ENCODE measurements around the gene RPUSD3. TPM values are rescaled to one million over a fixed set of nuclear protein-coding genes. Genes with fewer than 3 reads are reported as not detected.

Gene RPUSD3
- total RNA-seq, 4 donors from 2014 or later = 36.2 to 49.7 (median 37.5) TPM

GRCh38 chr3:9803494-9803893 lies 40.3 kb downstream of the RPUSD3 start:
- H3K4me3 ChIP-seq (replicated peaks in 1 of 3) = no peak overlapping the region
- TF ChIP-seq POLR2A (IDR thresholded peaks at IDR 0.05) (no peak), CTCF (IDR thresholded peaks at IDR 0.05) (no peak)
- no peak overlapping the region for H3K27ac ChIP-seq
- no peaks in the 10 kb centered on the region for H3K27me3 ChIP-seq
- H3K4me1 ChIP-seq = no peaks in the 10 kb centered on the region
- no peak for DNase-seq
- 100% methylated on average over 1 of the region's 1 CpG for WGBS, 2 donors
- H3K9me3 ChIP-seq = no peaks in the 10 kb centered on the region
- intact Hi-C loops (cut with DNase I) = no loop called here
- H3K36me3 ChIP-seq = peaks cover 74 to 80% of the 10 kb centered on the region in 2 donors

GRCh38 chr3:9800529-9800928 lies 43.3 kb downstream of the RPUSD3 start:
- no peak for DNase-seq
- no peaks in the 10 kb centered on the region for H3K4me1 ChIP-seq
- H3K4me3 ChIP-seq (replicated peaks in 1 of 3) = no peak overlapping the region
- H3K36me3 ChIP-seq = peaks cover 66 to 74% of the 10 kb centered on the region in 2 donors
- no peak overlapping the region for H3K27ac ChIP-seq
- no peaks in the 10 kb centered on the region for H3K9me3 ChIP-seq
- intact Hi-C loops (cut with DNase I) = no loop called here
- 90 to 94% methylated on average over 5 of the region's 5 CpGs for WGBS, 2 donors
- TF ChIP-seq POLR2A (IDR thresholded peaks at IDR 0.05) (no peak), CTCF (IDR thresholded peaks at IDR 0.05) (no peak)
- H3K27me3 ChIP-seq = no peaks in the 10 kb centered on the region

GRCh38 chr3:9797196-9797945 lies 46.4 kb downstream of the RPUSD3 start:
- Histone ChIP-seq H3K27me3 (no peaks in the 10 kb centered on the region), H3K27ac (no peak overlapping the region), H3K9me3 (no peaks in the 10 kb centered on the region), H3K4me3 (replicated peaks in 1 of 3) (no peak overlapping the region), H3K4me1 (peaks cover 7 to 13% of the 10 kb centered on the region in 2 donors), H3K36me3 (peaks cover 38 to 44% of the 10 kb centered on the region in 2 donors)
- DNase-seq = no peak
- TF ChIP-seq POLR2A (IDR thresholded peaks at IDR 0.05) (no peak), CTCF (IDR thresholded peaks at IDR 0.05) (no peak)
- 93 to 94% methylated on average over 12 of the region's 12 CpGs for WGBS, 2 donors
- intact Hi-C loops (cut with DNase I) = loop anchor here (10.0 kb wide), 1 partner anchor 143 kb away; no protein-coding TSS in a partner anchor

DNA sequence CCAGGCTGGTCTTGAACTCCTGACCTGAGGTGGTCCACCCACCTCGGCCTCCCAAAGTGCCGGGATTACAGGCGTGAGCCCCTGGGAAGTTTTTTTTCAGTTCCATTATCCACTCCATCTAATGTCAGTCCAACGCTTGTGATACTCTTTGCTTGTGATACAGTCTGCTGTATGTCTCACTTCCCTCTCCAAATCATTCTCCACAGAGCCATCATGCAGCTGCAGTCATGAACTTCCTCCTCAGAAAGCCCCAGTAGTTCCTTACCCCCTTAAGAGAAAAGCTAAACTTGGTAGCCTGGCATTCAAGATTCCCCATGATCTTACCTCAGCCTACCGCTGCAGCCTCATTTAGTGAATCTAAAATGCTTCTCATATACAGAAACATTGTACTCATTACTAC lies 48.6 kb downstream of the RPUSD3 start:
- no peaks in the 10 kb centered on the region for H3K27me3 ChIP-seq
- H3K36me3 ChIP-seq = peaks cover 22 to 26% of the 10 kb centered on the region in 2 donors
- WGBS, 2 donors = 95 to 97% methylated on average over 5 of the region's 5 CpGs

More for the DNA sequence above, 48.6 kb downstream of the RPUSD3 start:
- Histone ChIP-seq H3K4me3 (replicated peaks in 1 of 3) (no peak overlapping the region), H3K27ac (no peak overlapping the region), H3K9me3 (no peaks in the 10 kb centered on the region), H3K4me1 (peaks cover 12 to 25% of the 10 kb centered on the region in 2 donors)
- no peak for TF ChIP-seq CTCF (IDR thresholded peaks at IDR 0.05)
- TF ChIP-seq POLR2A (IDR thresholded peaks at IDR 0.05) = no peak
- no peak for DNase-seq
- intact Hi-C loops (cut with DNase I) = loop anchor here (10.0 kb wide), 1 partner anchor 140 kb away; no protein-coding TSS in a partner anchor

All from thyroid gland (tissue), 4 donors.